Neutrophil (primary cell): ENCODE data around the gene CEACAM19.

Experiments
- H3K27ac ChIP-seq: fragments of 200-600 bp; sonication (generic); 2 replicates; pipeline ENCODE4 v1.5.1; 2016; ENCODE audit warnings: mild to moderate bottlenecking, moderate library complexity
- H3K27me3 ChIP-seq: fragments of 200-600 bp; sonication (generic); 2 replicates; pipeline ENCODE4 v1.6.0; 2016; ENCODE audit warnings: mild to moderate bottlenecking
- H3K36me3 ChIP-seq: fragments of 200-600 bp; sonication (generic); 2 replicates; pipeline ENCODE4 v1.5.1; 2017
- H3K4me1 ChIP-seq, 2 experiments: fragments of 200-600 bp in 1 of 2; sonication (generic) in 1 of 2; 1 replicate in 1 of 2; 2 replicates in 1 of 2; pipeline versions ENCODE4 v1.5.1 to v1.6.1; 2013 to 2016; ENCODE audit warnings: low read depth in 1 of 2, low read length in 1 of 2, mild to moderate bottlenecking in 1 of 2, moderate library complexity in 1 of 2; ENCODE audit not compliant: control insufficient read depth in 1 of 2, insufficient read depth in 1 of 2
- H3K4me3 ChIP-seq, 2 experiments: fragments of 200-600 bp in 1 of 2; sonication (generic) in 1 of 2; 1 replicate in 1 of 2; 2 replicates in 1 of 2; pipeline ENCODE4 v1.5.1; 2013 to 2016; ENCODE audit warnings: low read depth in 1 of 2, low read length in 1 of 2, mild to moderate bottlenecking in 1 of 2, moderate library complexity in 1 of 2
- H3K9me3 ChIP-seq: fragments of 200-600 bp; sonication (generic); 2 replicates; pipeline ENCODE4 v1.5.1; 2016
- CTCF ChIP-seq: fragments of 200-600 bp; sonication (generic); IDR thresholded peaks from 2 replicates; pipeline ENCODE4 v1.5.1; 2016; ENCODE audit warnings: antibody characterized with exemption

CEACAM19 gene

GRCh38 chr19:44694184-44694579, 22.9 kb downstream of the CEACAM19 start:
- Histone ChIP-seq H3K4me1 (peaks cover 0 to 3% of the 10 kb centered on the region in 2 experiments), H3K27ac (no peak overlapping the region), H3K27me3 (peaks cover 29% of the 10 kb centered on the region), H3K36me3 (no peaks in the 10 kb centered on the region), H3K9me3 (no peaks in the 10 kb centered on the region), H3K4me3 (no peak overlapping the region)
- TF ChIP-seq CTCF: no peak

GRCh38 chr19:44696939-44697669, 25.8 kb downstream of the CEACAM19 start:
- TF ChIP-seq CTCF: no peak
- Histone ChIP-seq H3K9me3 (no peaks in the 10 kb centered on the region), H3K27me3 (peaks cover 24% of the 10 kb centered on the region), H3K4me3 (no peak overlapping the region), H3K4me1 (no peaks in the 10 kb centered on the region), H3K27ac (no peak overlapping the region), H3K36me3 (no peaks in the 10 kb centered on the region)

- no peak for TF ChIP-seq CTCF
- Histone ChIP-seq H3K27ac (no peak overlapping the region), H3K4me1 (no peaks in the 10 kb centered on the region), H3K27me3 (peaks cover 18% of the 10 kb centered on the region), H3K9me3 (no peaks in the 10 kb centered on the region), H3K4me3 (no peak overlapping the region), H3K36me3 (no peaks in the 10 kb centered on the region)
Measured at GRCh38 chr19:44697670-44698034, 26.4 kb downstream of the CEACAM19 start.

- no peaks in the 10 kb centered on the region for H3K9me3 ChIP-seq
- H3K4me3 ChIP-seq: no peak within 1 kb of the TSS
- peaks cover 13% of the 10 kb centered on the region for H3K27me3 ChIP-seq
- no peaks in the 10 kb centered on the region for H3K4me1 ChIP-seq
- no peaks in the 10 kb centered on the region for H3K36me3 ChIP-seq
- no peak within 1 kb of the TSS for H3K27ac ChIP-seq
- no peak for TF ChIP-seq CTCF
Measured at GRCh38 chr19:44698492-44699201, 27.4 kb downstream of the CEACAM19 start, which contains the start of gene CEACAM16. CEACAM16 (plus strand) TSS chr19:44699151; CDS start chr19:44701457, 2,306 bp downstream.

DNA sequence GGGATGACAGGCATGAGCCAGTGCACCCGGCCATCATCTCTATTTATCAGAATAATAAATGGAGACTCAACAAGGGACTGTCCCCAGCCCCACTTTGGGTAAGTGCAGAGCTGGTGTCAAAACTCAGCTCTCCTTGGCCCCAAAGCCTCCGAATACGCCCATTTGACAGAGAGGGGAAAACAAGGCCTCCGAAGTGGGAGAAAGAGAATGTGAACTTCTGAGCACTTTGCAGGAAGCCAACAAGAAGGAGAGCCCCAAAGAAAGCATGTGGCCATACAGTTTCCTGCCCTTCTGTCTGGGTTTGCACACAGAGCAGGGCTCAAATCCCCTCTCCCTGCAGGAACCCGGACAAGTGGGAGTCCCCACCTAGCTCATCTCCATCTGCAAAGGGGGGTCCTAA, 29.3 kb downstream of the CEACAM19 start:
- no peaks in the 10 kb centered on the region for H3K9me3 ChIP-seq
- no peak for TF ChIP-seq CTCF
- peaks cover 13% of the 10 kb centered on the region for H3K27me3 ChIP-seq
- H3K4me3 ChIP-seq: no peak overlapping the region
- no peaks in the 10 kb centered on the region for H3K4me1 ChIP-seq
- H3K27ac ChIP-seq: no peak overlapping the region
- no peaks in the 10 kb centered on the region for H3K36me3 ChIP-seq
